Measurements from ENCODE around the gene TOM1L2. TPM values are rescaled to one million over a fixed set of nuclear protein-coding genes. Genes with fewer than 3 reads are reported as not detected.

TOM1L2 gene
- total and polyA plus RNA-seq, 2 of the 4 experiments (the other 2 are of a cell fraction), result 34.4 to 51.7 TPM

DNA sequence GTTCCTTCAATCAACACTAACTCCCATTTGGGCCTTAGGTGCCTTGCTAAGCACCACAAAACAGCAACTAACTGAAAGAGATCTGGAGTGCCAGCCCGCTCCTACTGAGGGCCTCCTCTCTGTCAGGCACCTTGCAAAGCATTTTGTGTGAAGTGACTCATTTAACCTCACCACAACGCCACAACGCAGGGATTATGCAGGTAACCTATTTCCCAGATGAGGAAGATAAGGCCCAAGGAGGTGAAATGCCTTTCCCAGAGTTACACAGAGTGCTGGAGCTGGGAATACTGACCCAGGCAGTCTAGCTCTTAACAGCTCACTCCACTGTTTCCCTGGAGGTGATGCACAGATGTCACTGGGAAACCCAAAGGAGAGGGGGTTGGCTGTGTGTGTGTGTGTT is 33.3 kb upstream of the TOM1L2 start:
- H3K79me1 ChIP-seq (ENCODE audit: low read depth in 1 of 2, low read length in 2 of 2), result no peaks in the 10 kb centered on the region; a peak in 1 of 4 replicates
- ChIA-PET POLR2A (ENCODE audit: unreplicated experiment) (no interaction called here), CTCF (interaction anchor here (0.9 kb wide), 1 partner anchor 27 kb away, joined by 3 read pairs; no protein-coding TSS in a partner anchor)
- H3K9me1 ChIP-seq (ENCODE audit: insufficient read depth, low read length), result peaks cover 26% of the 10 kb centered on the region
- in situ Hi-C loops (cut with MboI; ENCODE audit: low sequenced_read_pairs), result no loop called here
- H4K8ac ChIP-seq (ENCODE audit: low read depth in 2 of 2, low read length in 2 of 2), result no peak overlapping the region
- H3K36me3 ChIP-seq (ENCODE audit: control insufficient read depth, insufficient read depth, low read length), result no peaks in the 10 kb centered on the region; the same call in 1 of the 2 replicates
- H3K9ac ChIP-seq (ENCODE audit: low read depth, low read length), result no peak overlapping the region
- DNase-seq (no peak), ATAC-seq (ENCODE audit: low read depth) (no peak)
- H4K5ac ChIP-seq (ENCODE audit: low read depth, low read length), result no peak overlapping the region
- no peak overlapping the region for H2BK15ac ChIP-seq (ENCODE audit: low read depth, low read length)
- TF ChIP-seq CHD1 (IDR thresholded peaks at IDR 0.05; ENCODE audit: low read depth, low read length) (no peak), RCOR1 (IDR thresholded peaks at IDR 0.05; ENCODE audit: insufficient replicate concordance, low read length) (no peak), NFE2L2 (IDR thresholded peaks at IDR 0.05; ENCODE audit: low read depth, low read length) (no peak), POLR2A (IDR thresholded peaks at IDR 0.05; ENCODE audit: low read depth, low read length) (no peak), MXI1 (IDR thresholded peaks at IDR 0.05; ENCODE audit: borderline replicate concordance, low read depth, low read length) (no peak), MAFK (IDR thresholded peaks at IDR 0.05; ENCODE audit: low read depth, low read length) (no peak), FOS (IDR thresholded peaks at IDR 0.05; ENCODE audit: low read depth, low read length) (no peak), RFX5 (IDR thresholded peaks at IDR 0.05; ENCODE audit: low read depth, low read length) (no peak), RAD21 (IDR thresholded peaks at IDR 0.05; ENCODE audit: low read length) (no peak), BHLHE40 (IDR thresholded peaks at IDR 0.05; ENCODE audit: low read depth, low read length) (no peak), CEBPB (IDR thresholded peaks at IDR 0.05; ENCODE audit: low read depth, low read length) (no peak), MAZ (IDR thresholded peaks at IDR 0.05; ENCODE audit: borderline replicate concordance, low read depth, low read length) (no peak)
- TF ChIP-seq, protein P1, sequence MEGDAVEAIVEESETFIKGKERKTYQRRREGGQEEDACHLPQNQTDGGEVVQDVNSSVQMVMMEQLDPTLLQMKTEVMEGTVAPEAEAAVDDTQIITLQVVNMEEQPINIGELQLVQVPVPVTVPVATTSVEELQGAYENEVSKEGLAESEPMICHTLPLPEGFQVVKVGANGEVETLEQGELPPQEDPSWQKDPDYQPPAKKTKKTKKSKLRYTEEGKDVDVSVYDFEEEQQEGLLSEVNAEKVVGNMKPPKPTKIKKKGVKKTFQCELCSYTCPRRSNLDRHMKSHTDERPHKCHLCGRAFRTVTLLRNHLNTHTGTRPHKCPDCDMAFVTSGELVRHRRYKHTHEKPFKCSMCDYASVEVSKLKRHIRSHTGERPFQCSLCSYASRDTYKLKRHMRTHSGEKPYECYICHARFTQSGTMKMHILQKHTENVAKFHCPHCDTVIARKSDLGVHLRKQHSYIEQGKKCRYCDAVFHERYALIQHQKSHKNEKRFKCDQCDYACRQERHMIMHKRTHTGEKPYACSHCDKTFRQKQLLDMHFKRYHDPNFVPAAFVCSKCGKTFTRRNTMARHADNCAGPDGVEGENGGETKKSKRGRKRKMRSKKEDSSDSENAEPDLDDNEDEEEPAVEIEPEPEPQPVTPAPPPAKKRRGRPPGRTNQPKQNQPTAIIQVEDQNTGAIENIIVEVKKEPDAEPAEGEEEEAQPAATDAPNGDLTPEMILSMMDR (conservative IDR thresholded peaks at IDR 0.05; ENCODE audit: low read depth, low read length), result no peak
- TF ChIP-seq, protein P2, sequence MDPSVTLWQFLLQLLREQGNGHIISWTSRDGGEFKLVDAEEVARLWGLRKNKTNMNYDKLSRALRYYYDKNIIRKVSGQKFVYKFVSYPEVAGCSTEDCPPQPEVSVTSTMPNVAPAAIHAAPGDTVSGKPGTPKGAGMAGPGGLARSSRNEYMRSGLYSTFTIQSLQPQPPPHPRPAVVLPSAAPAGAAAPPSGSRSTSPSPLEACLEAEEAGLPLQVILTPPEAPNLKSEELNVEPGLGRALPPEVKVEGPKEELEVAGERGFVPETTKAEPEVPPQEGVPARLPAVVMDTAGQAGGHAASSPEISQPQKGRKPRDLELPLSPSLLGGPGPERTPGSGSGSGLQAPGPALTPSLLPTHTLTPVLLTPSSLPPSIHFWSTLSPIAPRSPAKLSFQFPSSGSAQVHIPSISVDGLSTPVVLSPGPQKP (IDR thresholded peaks at IDR 0.05; ENCODE audit: borderline replicate concordance, low read depth, low read length), result no peak
- TF ChIP-seq, protein P3, sequence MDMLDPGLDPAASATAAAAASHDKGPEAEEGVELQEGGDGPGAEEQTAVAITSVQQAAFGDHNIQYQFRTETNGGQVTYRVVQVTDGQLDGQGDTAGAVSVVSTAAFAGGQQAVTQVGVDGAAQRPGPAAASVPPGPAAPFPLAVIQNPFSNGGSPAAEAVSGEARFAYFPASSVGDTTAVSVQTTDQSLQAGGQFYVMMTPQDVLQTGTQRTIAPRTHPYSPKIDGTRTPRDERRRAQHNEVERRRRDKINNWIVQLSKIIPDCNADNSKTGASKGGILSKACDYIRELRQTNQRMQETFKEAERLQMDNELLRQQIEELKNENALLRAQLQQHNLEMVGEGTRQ (IDR thresholded peaks at IDR 0.05; ENCODE audit: low read depth, low read length), result no peak
- H2BK5ac ChIP-seq (ENCODE audit: low read depth, low read length, poor library complexity, severe bottlenecking), result no peak overlapping the region
- H2AK9ac ChIP-seq (replicated peaks; ENCODE audit: low read depth, low read length, poor library complexity), result no peak overlapping the region
- H4K20me1 ChIP-seq (ENCODE audit: insufficient read depth, low read length), result no peaks in the 10 kb centered on the region
- no peak overlapping the region for H2AK5ac ChIP-seq (ENCODE audit: low read depth, low read length)
- H3K27ac ChIP-seq (ENCODE audit: insufficient read depth, low read length), result no peak overlapping the region
- peaks cover under 1% of the 10 kb centered on the region; the same call in 1 of the 2 replicates for H3K9me3 ChIP-seq (ENCODE audit: control insufficient read depth, insufficient read depth, low read length)
- H3K18ac ChIP-seq (ENCODE audit: low read depth, low read length), result no peak overlapping the region
- no peak overlapping the region for H3K4me2 ChIP-seq (ENCODE audit: low read depth, low read length)
- no CpG with 5 or more reads among the region's 3 CpGs for WGBS, 2 experiments (ENCODE audit: extremely low coverage in 2 of 2, insufficient read length in 1 of 2)
- no peak overlapping the region for H3K56ac ChIP-seq (ENCODE audit: extremely low read depth, insufficient read depth, low read length)
- H3K4me1 ChIP-seq (ENCODE audit: control insufficient read depth, insufficient read depth, low read length), result peaks cover 10% of the 10 kb centered on the region
- no peak overlapping the region for H4K91ac ChIP-seq (ENCODE audit: insufficient read depth, low read depth, low read length)
- no peak overlapping the region for H2BK20ac ChIP-seq (ENCODE audit: low read depth, low read length)
- BruUV-seq (replicated peaks), result no TSS peak
- no peak overlapping the region for H3K14ac ChIP-seq (replicated peaks; ENCODE audit: low read depth, low read length)
- H3K4me3 ChIP-seq (ENCODE audit: insufficient read depth, low read depth, low read length), result no peak overlapping the region
- H3K23ac ChIP-seq (ENCODE audit: low read depth, low read length), result 0 out of 2 replicates have a peak overlapping the region, but pooled peaks have one; percentile 40
- no peak overlapping the region for H3K4ac ChIP-seq (ENCODE audit: low read depth, low read length)
- no peak overlapping the region for H2AFZ ChIP-seq (replicated peaks; ENCODE audit: low read length, poor library complexity)
- H2BK120ac ChIP-seq (ENCODE audit: low read depth, low read length), result no peak overlapping the region
- intact Hi-C loops (cut with micrococcal nuclease), result no loop called here
- H3K27me3 ChIP-seq (ENCODE audit: control insufficient read depth, insufficient read depth, low read length), result no peaks in the 10 kb centered on the region
- dilution Hi-C loops (cut with HindIII; ENCODE audit: low sequenced_read_pairs, unreplicated experiment), result no loop called here

Measured in IMR-90 (cell line).